ENCODE measurements around the gene PRKG1.

DNA sequence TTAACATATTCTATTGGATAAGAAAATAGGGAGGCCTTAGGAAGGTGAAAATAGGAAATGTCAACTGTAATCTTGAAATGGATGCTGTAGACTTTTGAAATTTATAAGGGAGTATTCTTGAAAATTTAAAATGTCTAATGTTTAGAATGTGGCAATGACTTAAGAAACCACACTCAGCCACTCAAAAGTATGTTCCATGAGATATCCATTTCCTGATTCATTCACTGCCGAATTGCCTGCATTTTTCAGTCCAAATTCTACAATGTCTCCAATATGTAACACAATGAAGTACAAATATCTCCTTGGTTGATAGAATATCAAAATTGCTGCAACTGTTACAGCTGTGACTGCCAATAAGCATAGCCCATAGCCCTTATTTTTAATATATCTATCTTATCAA is 25.9 kb downstream of the PRKG1 start:
- TF ChIP-seq, protein P1, sequence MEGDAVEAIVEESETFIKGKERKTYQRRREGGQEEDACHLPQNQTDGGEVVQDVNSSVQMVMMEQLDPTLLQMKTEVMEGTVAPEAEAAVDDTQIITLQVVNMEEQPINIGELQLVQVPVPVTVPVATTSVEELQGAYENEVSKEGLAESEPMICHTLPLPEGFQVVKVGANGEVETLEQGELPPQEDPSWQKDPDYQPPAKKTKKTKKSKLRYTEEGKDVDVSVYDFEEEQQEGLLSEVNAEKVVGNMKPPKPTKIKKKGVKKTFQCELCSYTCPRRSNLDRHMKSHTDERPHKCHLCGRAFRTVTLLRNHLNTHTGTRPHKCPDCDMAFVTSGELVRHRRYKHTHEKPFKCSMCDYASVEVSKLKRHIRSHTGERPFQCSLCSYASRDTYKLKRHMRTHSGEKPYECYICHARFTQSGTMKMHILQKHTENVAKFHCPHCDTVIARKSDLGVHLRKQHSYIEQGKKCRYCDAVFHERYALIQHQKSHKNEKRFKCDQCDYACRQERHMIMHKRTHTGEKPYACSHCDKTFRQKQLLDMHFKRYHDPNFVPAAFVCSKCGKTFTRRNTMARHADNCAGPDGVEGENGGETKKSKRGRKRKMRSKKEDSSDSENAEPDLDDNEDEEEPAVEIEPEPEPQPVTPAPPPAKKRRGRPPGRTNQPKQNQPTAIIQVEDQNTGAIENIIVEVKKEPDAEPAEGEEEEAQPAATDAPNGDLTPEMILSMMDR (IDR thresholded peaks at IDR 0.05): no peak
- TF ChIP-seq POLR2A (IDR thresholded peaks at IDR 0.05): no peak
